GM21360 (cell line): ENCODE data around the gene OR9G1.
"Not testable (repeated sequence)": the region's sequence is repeated elsewhere in the genome, so short reads cannot be mapped to it uniquely, and the experiment has no call there.

Experiments
- ATAC-seq: cut with Tn5 transposase; IDR thresholded peaks from one replicate; pipeline ENCODE4 v1.9.1; 2021; ENCODE audit warnings: mild to moderate bottlenecking, moderate library complexity; ENCODE audit not compliant: unreplicated experiment

OR9G1 gene, protein sequence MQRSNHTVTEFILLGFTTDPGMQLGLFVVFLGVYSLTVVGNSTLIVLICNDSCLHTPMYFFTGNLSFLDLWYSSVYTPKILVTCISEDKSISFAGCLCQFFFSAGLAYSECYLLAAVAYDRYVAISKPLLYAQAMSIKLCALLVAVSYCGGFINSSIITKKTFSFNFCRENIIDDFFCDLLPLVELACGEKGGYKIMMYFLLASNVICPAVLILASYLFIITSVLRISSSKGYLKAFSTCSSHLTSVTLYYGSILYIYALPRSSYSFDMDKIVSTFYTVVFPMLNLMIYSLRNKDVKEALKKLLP

DNA sequence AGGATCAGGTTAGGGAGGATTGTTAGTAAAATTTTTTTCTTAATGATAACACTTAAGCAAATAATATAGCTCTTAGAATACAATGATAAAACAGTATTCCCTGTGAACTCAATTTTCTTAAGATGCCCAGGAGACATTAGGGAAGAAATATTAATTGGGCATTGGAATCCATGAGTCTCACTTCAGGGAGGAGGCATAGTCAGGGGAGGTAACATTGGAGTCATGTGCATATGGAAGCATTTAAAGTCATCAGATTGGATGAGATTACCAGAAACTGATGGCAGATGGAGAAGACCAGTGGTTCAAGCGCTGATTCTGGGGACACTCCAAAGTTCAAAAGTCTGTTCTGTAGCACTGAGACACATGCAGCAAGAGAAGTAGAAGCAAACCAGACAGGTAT lies at the start of gene OR9G1:
Gene OR9G1, plus strand, starts transcription at position 301 of the 400 bp plus-strand sequence. CDS start 1,293 bp downstream, outside the sequence.
- no peak for ATAC-seq

DNA sequence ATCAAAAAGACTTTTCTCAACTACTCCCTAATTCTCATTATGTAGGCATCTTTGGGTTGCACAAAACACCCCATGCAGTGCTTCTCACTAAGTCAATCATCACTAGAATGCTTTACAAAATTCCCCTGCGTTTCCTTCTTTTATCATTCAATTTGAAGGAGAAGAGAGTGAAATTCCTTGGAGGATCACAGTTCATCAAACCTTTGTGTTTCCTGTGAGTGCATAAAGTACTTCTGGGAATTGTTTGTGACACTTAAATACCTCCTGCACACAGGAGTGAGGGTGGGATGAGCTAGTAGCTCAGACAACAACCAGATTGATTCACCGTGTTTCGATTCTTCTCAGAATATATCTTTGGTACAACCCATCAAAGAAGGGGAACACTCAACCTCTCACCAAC lies 39.1 kb upstream of the OR9G1 start:
- no peak for ATAC-seq

DNA sequence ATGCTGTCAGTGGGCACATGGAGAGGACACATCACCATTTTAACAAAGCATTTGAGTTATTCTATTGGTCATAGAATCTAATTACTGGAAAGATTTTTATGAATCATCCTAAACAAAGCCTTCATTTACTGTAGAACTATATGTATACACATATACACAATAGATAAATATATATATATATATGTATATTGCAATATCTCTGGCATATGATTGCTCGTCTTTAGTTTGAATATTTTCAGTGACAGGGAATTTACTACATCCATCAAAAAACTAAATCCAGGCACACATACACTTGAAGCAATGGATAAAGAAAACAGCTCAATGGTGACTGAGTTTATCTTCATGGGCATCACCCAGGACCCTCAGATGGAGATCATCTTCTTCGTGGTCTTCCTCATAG lies 35.5 kb upstream of the OR9G1 start, which contains the start of gene OR5AR1:
Gene OR5AR1, plus strand, starts transcription at position 301 of the 400 bp plus-strand sequence. Its CDS starts 0 bp downstream, at position 301.
- ATAC-seq: no peak

DNA sequence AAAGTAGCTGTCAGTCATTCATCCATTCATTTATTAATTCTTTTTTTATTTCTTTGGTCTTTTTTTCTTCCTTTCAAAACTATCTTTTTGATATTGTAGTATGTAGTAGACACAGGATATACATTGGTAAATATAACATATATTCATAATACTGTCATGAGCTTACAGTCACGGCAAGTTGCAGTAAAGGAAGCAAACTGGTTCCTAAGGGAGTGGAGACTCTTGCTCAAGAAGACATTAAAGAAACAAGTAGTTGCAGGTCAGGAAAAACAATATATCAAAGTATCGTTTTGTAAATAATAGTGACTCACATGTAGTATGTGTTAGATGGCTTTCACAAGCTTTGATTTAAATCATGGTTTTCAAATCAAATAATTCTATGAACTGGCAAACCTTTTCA lies 27.9 kb upstream of the OR9G1 start:
- ATAC-seq: no peak

DNA sequence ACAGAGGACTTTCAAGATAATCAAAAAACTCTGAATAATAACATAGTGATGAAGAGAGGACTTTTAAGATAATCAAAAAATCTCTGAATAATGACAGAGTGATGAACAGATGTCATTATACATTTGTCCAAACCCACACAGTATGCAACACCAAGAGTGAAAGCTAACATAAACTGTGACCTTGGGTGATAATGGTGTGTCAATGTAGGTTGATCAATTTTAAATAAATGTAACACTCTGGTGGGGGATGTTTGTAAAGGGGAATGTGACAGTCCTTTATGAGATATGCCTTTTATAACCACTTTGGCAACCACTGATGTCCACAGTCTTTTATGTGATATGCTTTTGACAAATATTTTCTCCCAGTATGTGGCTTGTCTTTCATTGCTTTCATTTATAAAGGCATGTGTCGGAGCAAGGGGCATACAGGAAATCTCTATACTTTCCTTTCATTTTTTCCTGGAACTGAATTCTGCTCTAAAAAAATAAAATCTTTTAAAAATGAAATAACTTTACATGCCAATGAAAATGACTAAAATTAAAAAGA lies 10.3 kb upstream of the OR9G1 start:
- ATAC-seq: no peak

DNA sequence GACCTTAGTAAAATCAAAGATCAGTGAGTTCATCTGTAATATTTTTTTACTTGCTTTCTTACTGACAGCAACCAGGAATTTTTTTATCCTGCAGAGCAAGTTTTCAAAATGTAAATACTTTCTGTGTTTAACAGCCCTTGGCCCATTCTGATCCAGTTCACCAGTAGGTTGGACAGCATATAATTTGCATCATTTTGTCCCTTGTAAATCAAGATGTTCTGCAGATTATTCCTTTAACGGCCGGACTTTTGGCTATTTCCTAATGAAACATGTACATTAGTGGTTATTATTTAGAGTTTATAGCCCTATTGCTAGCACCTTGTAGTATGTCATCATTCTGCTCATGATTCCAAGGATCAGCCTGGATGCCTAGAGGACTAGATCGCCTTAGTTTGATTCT lies 7.7 kb upstream of the OR9G1 start:
- ATAC-seq: not testable (repeated sequence)

DNA sequence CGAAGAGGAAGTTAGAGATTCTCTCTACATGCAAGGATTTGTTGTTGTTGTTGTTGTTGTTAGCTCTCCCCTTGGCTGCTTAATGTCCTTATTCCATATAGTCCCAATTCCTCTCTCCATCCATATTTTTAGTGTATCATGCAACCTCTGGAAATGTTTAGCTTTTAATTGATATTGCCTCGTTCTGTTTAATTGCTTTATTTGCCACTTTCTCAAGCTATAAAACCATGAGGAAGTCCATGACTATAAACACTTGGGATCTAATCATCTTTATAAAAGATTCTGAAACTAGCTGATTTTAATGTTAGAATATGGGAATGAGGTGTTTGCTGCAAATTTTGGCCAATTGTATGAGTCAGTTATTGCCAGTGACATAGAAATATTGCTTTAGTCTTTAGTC lies 5.5 kb upstream of the OR9G1 start:
- no peak for ATAC-seq

DNA sequence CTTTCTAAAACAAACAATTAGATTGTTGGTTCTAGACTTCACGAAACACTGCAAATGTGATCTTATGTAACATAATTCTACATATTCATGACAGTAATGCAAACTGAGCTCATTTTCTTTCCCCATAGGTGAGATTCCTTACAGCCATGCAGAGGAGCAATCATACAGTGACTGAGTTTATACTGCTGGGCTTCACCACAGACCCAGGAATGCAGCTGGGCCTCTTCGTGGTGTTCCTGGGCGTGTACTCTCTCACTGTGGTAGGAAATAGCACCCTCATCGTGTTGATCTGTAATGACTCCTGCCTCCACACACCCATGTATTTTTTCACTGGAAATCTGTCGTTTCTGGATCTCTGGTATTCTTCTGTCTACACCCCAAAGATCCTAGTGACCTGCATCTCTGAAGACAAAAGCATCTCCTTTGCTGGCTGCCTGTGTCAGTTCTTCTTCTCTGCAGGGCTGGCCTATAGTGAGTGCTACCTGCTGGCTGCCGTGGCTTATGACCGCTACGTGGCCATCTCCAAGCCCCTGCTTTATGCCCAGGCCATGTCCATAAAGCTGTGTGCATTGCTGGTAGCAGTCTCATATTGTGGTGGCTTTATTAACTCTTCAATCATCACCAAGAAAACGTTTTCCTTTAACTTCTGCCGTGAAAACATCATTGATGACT lies 1.5 kb downstream of the OR9G1 start:
- ATAC-seq: no peak

DNA sequence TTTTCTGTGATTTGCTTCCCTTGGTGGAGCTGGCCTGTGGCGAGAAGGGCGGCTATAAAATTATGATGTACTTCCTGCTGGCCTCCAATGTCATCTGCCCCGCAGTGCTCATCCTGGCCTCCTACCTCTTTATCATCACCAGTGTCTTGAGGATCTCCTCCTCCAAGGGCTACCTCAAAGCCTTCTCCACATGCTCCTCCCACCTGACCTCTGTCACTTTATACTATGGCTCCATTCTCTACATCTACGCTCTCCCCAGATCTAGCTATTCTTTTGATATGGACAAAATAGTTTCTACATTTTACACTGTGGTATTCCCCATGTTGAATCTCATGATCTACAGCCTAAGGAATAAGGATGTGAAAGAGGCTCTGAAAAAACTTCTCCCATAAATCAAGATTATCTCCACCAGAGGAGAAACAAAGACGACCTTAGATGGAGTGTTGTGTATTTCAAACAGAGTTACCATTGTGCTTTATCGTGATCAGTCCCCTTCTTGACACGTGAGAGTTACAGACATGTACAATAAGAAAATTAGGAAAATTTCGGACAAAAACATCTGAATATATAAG lies 2.1 kb downstream of the OR9G1 start:
- ATAC-seq: no peak

DNA sequence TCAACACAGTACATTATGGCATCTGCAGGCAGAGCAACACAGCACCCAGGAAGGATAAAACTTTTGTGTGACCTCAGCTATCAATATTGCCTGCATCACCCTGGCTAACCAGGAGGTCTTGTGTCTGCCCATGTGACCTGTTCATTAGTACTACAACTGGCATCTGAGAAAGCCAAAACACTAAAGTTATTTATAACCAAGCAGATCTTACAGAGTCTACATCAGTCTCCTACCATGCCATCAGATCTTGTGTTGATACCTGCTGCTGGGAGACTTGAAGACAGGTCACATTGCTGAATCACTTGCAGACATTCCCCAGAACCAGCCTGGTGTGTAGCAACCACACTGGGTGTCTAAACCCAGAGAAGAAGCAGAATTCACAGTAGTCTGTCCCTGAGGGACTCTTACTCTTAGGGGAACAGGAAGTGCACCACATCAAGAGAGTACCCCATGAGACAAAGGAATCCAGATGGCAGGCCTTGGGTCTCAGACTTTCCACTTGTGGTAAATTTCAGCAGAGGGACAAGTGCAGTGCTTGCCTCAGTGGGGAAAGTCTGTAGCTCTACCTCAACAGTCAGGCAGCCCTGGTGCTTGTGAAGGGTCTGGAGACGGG lies 7.0 kb downstream of the OR9G1 start:
- no peak for ATAC-seq

DNA sequence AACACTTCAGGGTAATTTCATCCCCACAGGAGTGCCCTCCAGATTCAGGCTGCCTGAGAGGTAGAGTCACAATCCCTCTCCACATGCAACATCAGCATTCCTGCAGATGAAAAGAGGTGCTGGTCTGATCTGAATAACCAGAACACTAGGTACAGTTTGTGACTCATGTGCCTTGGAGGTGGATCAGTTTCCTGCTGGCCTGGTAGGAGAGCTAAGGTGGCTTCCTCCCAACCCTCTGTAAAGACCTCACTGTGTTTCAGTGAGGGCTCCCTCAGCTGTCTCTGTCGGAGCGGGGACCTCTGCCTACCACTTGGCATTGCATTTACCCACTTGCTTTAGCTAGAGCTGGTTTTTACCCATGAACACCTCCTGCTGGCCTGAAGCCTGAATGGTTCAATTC lies 7.6 kb downstream of the OR9G1 start:
- no peak for ATAC-seq

DNA sequence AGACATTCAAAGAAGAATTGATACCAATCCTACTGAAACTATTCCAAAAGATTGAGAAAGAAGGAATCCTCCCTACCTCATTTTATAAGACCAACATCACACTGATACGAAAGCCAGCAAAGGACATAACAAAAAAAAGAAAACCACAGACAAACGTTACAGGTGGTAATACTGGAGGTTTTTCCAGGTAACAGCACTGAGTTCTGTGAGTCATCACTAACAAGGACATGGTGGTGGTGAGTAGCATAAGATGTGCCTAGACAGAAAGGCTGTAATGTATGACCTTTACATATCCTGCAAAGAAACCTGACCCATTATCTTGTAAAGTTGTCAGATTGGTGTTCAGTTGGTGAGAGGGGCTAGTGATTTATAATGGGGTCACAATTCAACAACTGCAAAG lies 15.3 kb downstream of the OR9G1 start:
- ATAC-seq: no peak

DNA sequence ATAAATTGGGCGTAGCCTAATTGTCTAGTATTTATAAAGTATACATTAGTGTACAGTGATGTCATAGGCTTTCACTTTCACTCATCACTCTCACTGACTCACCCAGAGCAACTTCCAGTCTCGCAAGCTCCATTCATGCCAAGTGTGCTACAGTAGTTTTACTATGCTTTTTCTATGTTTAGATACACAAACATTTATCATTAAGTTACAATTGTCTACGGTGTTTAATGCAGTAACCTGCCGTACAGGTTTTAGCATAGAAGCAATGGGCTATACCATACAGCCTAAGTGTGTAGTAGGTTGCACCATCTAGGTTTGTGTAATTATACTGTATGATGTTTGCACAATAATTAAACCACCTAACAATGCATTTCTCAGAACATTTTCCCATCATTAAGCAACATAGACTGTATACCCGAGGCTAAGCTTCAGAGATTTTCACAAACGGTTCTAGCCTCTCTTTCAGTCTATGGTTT lies 17.5 kb downstream of the OR9G1 start:
- ATAC-seq: no peak

DNA sequence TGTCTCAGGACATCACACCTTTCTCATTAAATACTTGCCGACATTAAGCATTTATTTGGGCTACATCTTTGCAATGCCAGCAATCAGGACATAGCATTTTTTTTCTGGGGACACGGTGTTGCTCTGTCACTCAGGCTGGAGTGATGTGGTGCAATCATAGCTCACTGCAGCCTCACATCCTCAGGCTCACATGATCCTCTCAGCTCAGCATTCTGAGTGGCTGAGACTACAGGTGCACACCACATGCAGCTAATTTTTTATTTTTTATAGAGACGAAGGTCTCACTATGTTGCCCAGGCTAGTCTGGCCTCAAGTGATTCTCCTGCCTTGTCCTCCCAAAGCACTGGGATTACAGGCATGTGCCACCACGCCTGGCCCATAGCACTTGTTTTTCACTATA lies 21.6 kb downstream of the OR9G1 start:
- ATAC-seq: no peak

DNA sequence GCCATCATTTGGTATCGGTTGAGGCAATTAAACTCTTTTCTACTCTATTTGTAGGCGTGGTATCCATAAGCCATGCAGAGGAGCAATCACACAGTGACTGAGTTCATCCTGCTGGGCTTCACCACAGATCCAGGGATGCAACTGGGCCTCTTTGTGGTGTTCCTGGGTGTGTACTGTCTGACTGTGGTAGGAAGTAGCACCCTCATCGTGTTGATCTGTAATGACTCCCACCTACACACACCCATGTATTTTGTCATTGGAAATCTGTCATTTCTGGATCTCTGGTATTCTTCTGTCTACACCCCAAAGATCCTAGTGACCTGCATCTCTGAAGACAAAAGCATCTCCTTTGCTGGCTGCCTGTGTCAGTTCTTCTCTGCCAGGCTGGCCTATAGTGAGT lies 41.2 kb downstream of the OR9G1 start:
- ATAC-seq: no peak

DNA sequence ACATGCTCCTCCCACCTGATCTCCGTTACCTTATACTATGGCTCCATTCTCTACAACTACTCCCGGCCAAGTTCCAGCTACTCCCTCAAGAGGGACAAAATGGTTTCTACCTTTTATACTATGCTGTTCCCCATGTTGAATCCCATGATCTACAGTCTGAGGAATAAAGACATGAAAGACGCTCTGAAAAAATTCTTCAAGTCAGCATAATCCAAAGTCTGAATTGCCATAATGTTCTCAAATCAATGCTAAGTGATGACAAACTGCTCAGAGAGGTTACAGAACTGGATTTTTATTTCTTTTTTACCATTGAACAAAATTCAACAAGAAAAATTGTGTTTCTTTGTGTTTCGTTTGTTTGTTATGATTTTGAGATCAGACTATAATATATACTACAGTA lies 42.0 kb downstream of the OR9G1 start:
- no peak for ATAC-seq

DNA sequence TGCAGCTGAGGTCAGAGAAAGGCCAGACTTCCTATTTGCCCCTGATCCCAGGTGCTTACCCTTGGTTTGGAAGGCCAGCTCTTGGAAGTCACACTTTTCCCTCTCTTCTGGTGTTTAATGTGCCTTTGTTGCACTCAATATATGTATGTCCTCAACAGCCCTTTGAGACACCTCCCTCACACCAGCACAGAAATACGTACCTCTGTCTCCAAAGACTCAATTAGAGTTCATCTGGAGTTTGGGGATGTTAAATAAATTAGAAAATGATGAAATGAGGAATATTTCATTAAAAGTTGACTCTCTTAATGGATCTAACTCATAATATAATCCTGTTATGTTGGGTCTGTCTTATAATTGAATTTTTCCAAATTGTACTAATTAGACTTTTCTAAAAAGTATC lies 49.7 kb downstream of the OR9G1 start, which contains the start of gene OR9G4:
Gene OR9G4, minus strand, starts transcription at position 101 of the 400 bp plus-strand sequence. CDS start 4,931 bp downstream, outside the sequence.
- ATAC-seq: no peak

DNA sequence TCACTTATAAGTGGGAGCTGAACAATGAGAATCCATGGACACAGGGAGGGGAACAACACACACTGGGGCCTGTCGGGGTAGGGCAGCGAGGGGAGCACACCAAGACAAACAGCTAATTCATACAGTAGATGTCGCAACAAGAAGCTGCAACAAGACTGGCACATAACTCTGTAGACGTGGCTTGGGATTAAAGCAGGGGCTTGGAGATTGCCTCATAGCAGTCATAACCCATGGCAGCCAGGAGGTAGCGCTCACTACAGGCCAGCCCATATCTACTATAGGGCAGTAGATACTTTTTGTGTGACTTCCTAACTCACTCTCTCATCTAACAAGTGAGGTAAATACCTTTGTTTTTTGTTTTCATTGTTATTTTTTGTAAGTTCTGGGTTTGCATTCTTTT lies 51.3 kb downstream of the OR9G1 start:
- no peak for ATAC-seq

DNA sequence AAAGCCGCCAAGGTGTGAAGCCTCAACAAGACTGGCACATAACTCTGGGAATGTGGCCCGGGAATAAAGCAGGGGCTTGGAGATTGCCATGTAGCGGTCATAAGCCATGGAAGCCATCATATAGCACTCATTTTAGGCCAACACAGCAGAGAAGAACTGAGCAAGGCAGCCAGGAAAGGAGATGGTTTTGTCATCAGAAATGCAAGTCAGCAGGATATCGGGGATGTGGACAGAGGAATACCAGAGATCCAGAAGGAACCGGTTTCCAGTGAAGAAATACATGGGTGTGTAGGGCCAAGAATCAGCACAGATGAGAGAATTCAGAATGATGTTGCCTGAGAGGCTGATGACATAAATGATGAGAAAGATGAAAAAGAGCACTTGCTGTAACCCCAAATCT lies 52.6 kb downstream of the OR9G1 start:
- no peak for ATAC-seq
